Omental fat pad (tissue), 4 donors: Measurements from ENCODE around the gene C2orf92. TPM values are rescaled to one million over a fixed set of nuclear protein-coding genes. Genes with fewer than 3 reads are reported as not detected.

ENCODE experiments used
- ATAC-seq: fragments of 150-250 bp; one replicate; pipeline ENCODE4 v1.9.1; 2016; ENCODE audit warnings: mild to moderate bottlenecking, moderate library complexity; ENCODE audit not compliant: low FRiP score
- DNase-seq: peaks from one replicate; pipeline ENCODE4 v3.0.0-alpha.2; 2019; ENCODE audit warnings: low spot score
- total RNA-seq, 4 donors: library from RNA; depleted of rRNA; stranded (reverse); fragments of >200 nt; gene quantifications; one replicate each; pipeline ENCODE4 v1.1.0, GENCODE V29; 2016
- TF ChIP-seq, protein P1 (sequence below), 3 donors: fragments of 450-650 bp; IDR thresholded peaks; one replicate each; pipeline ENCODE4 v1.5.1; 2016 to 2017; ENCODE audit warnings: antibody characterized with exemption in 3 of 3, mild to moderate bottlenecking in 3 of 3, moderate library complexity in 2 of 3

The C2orf92 gene
- total RNA-seq, 4 donors from 2014 or later: 4.8 to 17.8 (median 10.4) TPM

DNA sequence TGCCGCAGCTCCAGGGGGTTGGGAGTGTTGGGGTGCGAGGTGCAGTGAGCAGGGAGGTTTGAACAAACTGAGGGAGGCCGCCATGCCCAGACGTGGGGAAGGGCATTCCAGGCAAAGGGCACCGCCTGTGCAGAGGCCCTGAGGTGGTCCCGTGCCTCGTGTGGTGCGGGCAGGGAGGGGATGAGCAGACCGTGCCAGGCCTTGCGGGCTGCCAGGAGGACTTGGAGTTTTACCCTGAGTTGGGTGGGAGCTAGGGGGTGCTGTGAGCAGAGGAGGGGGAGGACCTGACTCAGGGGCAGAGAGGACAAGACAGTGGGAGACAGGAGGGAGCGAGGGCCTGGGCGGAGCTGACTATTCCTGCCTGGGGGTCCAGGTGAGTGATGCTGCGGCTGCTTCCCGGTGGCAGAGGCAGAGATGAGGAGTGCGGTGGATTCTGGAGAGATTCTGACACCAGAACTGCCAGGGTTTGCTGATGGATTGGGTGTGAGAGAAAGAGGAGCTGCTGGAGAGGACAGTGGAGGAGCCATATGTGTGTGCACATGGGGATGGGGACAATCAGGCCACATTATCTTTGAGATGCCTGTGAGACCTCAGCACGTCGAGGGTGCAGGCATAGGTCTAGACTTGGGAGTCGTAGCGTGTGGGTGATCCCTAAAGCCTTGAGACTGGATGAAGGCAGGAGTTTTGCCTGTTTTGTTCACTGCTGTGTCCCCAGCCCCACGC is 67.3 kb downstream of the C2orf92 start:
- no peak for DNase-seq
- TF ChIP-seq, protein P1, sequence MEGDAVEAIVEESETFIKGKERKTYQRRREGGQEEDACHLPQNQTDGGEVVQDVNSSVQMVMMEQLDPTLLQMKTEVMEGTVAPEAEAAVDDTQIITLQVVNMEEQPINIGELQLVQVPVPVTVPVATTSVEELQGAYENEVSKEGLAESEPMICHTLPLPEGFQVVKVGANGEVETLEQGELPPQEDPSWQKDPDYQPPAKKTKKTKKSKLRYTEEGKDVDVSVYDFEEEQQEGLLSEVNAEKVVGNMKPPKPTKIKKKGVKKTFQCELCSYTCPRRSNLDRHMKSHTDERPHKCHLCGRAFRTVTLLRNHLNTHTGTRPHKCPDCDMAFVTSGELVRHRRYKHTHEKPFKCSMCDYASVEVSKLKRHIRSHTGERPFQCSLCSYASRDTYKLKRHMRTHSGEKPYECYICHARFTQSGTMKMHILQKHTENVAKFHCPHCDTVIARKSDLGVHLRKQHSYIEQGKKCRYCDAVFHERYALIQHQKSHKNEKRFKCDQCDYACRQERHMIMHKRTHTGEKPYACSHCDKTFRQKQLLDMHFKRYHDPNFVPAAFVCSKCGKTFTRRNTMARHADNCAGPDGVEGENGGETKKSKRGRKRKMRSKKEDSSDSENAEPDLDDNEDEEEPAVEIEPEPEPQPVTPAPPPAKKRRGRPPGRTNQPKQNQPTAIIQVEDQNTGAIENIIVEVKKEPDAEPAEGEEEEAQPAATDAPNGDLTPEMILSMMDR (IDR thresholded peaks at IDR 0.05): no peak

DNA sequence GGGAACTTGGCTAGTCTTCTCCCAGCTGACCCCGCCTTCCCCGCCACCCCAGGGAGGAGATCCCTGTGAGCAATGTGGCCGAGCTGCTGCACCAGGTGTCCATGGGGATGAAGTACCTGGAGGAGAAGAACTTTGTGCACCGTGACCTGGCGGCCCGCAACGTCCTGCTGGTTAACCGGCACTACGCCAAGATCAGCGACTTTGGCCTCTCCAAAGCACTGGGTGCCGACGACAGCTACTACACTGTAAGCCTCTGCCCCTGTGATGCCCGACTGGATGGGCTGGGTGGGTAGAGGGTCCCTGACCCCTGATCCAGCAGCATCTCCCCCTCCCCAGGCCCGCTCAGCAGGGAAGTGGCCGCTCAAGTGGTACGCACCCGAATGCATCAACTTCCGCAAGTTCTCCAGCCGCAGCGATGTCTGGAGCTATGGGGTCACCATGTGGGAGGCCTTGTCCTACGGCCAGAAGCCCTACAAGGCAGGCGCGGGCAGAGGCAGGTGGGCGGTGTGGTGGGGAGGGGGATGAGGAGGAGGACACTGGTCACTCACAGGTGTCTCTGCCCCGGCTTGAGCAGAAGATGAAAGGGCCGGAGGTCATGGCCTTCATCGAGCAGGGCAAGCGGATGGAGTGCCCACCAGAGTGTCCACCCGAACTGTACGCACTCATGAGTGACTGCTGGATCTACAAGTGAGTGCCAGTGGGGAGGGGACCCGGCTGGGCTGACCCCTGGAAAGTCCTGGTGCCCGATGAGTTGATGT is 68.1 kb downstream of the C2orf92 start:
- ATAC-seq (no peak), DNase-seq (no peak)
- TF ChIP-seq, protein P1 (IDR thresholded peaks at IDR 0.05): no peak

More for the DNA sequence above, 67.3 kb downstream of the C2orf92 start:
- no peak for ATAC-seq

DNA sequence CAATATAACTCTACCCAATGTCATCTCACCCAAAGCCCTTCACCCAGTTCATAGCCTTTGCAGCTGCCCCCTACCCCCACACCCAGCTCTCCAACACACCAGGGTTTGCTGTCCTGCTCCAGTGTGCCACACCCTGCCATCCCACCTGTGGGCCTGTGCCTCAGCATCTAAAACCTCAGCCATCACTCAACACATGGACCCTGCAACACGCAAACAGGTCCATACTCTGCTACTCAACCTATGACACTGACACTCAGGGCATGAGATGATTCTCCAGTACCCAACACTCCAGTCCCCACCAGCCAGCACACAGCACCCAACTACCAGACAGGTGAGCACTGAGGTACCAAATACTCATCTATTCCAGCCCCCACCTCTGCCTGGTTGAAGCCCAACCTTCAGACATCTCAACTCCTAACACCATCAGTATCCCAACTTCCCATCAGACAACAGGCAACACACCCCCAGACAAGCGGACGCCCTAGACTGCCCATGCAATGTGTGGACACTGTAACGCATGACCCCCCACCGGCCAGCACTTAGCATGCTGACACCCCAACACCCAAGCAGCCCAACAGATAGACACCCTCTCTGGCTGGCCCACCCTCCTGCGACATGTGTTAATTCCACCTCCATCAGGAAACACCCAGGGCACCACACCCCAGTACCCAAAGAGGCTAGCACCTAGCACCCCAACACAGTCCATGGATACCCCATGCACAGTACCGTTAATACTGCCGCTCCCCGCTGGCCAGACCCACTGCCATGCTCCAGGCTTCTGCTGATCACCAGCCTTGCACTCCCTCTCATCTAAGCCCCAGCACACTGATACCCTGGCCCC is 68.9 kb downstream of the C2orf92 start:
- DNase-seq: no peak
- ATAC-seq: no peak
- TF ChIP-seq, protein P1 (IDR thresholded peaks at IDR 0.05): no peak

DNA sequence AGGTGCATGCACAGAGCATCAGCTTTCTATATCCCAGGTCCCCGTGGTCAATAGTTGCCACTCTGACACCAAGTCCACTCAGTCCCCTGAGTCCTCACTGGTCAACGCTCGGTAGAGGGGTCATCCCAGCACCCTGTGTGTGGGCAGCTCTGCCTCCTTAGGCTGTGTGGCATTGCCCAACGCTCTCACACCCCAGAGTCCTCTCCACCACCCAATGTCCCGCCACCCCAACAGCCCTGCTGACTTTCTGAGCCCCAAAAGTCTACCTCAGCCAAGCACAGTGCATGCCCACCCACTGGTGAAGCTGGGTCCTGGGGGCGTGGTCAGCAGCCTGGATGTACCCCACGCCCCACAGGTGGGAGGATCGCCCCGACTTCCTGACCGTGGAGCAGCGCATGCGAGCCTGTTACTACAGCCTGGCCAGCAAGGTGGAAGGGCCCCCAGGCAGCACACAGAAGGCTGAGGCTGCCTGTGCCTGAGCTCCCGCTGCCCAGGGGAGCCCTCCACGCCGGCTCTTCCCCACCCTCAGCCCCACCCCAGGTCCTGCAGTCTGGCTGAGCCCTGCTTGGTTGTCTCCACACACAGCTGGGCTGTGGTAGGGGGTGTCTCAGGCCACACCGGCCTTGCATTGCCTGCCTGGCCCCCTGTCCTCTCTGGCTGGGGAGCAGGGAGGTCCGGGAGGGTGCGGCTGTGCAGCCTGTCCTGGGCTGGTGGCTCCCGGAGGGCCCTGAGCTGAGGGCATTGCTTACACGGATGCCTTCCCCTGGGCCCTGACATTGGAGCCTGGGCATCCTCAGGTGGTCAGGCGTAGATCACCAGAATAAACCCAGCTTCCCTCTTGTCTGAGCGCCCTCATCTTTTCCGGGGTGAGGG is 69.7 kb downstream of the C2orf92 start:
- DNase-seq (no peak), ATAC-seq (no peak)
- TF ChIP-seq, protein P1 (IDR thresholded peaks at IDR 0.05): no peak

DNA sequence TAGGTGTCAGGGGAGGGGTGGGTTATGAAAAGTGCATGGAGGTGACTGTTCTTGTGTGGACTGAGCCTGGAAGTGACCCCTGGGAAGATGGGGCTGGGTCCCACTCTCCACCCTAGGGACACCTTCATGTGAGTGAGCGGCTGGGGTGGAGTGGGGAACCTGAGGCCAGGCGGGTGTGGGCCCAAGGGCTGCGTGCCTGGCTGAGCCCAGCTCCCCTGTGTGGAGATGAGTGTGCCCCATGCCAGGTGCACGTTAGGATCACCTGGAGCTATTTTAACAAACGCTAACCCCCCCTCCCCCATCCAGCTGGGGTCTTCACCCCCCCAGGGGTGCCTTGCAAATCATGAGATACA is 70.4 kb downstream of the C2orf92 start:
- TF ChIP-seq, protein P1 (IDR thresholded peaks at IDR 0.05): no peak
- ATAC-seq: no peak
- DNase-seq: no peak

DNA sequence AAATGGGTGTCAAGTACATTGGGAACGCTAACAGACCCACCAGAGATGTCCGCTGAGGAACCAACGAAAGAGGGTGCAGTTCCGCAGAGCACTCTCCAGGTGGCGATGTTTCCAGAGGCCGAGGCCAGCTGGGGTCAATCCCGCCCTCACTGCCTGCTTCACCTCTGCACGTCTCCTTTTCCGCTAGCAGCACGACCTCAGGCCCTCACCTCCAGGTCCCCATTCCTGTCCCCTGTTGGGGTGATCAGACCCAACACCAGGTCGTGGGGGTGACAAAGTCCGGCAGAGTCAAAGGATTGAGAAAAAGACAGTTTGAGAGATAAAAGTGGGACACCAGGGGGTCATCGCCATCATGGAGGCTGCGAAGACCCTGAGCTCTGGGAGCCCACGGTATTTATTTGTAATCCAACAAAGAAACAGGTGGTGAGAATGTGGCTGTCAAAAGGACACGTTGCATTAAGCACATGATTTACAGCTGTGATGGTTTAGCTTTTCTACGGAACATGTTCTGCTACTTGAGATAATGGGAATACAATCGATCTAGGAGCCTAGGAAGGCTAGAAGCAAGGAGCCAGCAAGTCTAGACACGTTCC is 71.2 kb downstream of the C2orf92 start:
- no peak for ATAC-seq
- TF ChIP-seq, protein P1 (IDR thresholded peaks at IDR 0.05): no peak
- DNase-seq: no peak
